ENCODE results near the gene MBD5.

DNA sequence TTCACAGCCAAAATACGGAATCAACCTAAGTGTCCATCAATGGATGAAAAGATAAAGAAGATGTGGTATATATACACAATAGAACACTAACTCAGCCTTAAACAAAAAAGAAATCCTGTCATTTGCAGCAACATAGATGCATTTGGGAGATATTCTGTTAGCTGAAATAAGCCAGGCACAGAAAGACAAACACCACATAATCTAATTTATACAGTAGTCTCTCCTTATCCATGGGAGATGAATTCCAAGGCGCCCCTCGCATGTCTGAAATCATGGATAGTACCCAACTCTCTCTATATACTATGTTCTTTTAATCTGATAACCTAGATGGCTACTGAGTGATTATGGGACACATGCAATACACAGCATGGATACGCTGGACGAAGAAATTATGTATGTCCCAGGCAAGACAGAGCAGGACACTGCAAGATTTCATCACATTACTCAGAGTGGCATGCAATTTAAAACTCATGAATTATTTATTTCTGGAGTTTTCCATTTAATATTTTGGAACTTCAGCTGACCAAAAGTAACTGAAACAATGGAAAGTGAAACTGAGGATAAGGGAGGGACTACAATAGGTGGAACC, 39.9 kb upstream of the MBD5 start:
- TF ChIP-seq, protein P1, sequence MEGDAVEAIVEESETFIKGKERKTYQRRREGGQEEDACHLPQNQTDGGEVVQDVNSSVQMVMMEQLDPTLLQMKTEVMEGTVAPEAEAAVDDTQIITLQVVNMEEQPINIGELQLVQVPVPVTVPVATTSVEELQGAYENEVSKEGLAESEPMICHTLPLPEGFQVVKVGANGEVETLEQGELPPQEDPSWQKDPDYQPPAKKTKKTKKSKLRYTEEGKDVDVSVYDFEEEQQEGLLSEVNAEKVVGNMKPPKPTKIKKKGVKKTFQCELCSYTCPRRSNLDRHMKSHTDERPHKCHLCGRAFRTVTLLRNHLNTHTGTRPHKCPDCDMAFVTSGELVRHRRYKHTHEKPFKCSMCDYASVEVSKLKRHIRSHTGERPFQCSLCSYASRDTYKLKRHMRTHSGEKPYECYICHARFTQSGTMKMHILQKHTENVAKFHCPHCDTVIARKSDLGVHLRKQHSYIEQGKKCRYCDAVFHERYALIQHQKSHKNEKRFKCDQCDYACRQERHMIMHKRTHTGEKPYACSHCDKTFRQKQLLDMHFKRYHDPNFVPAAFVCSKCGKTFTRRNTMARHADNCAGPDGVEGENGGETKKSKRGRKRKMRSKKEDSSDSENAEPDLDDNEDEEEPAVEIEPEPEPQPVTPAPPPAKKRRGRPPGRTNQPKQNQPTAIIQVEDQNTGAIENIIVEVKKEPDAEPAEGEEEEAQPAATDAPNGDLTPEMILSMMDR (IDR thresholded peaks at IDR 0.05), result no peak
- no peak for TF ChIP-seq POLR2A (IDR thresholded peaks at IDR 0.05)
